ENCODE results near the gene SMARCB1.

- TF ChIP-seq POLR2AphosphoS5 (IDR thresholded peaks at IDR 0.05), result no peak
- TF ChIP-seq, protein P1, sequence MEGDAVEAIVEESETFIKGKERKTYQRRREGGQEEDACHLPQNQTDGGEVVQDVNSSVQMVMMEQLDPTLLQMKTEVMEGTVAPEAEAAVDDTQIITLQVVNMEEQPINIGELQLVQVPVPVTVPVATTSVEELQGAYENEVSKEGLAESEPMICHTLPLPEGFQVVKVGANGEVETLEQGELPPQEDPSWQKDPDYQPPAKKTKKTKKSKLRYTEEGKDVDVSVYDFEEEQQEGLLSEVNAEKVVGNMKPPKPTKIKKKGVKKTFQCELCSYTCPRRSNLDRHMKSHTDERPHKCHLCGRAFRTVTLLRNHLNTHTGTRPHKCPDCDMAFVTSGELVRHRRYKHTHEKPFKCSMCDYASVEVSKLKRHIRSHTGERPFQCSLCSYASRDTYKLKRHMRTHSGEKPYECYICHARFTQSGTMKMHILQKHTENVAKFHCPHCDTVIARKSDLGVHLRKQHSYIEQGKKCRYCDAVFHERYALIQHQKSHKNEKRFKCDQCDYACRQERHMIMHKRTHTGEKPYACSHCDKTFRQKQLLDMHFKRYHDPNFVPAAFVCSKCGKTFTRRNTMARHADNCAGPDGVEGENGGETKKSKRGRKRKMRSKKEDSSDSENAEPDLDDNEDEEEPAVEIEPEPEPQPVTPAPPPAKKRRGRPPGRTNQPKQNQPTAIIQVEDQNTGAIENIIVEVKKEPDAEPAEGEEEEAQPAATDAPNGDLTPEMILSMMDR (IDR thresholded peaks at IDR 0.05), result no peak
- no peak for TF ChIP-seq POLR2A (IDR thresholded peaks at IDR 0.05)
These were observed 11.8 kb upstream of the SMARCB1 start for GRCh38 chr22:23774922-23775436.

All from breast epithelium (tissue), 3 donors.